Measurements from ENCODE around the gene ACVR1C. TPM values are rescaled to one million over a fixed set of nuclear protein-coding genes. Genes with fewer than 3 reads are reported as not detected.

Gene ACVR1C
- total and polyA plus RNA-seq, 2 of the 4 experiments (the other 2 are of a cell fraction), result 0.07 to 0.18 TPM

GRCh38 chr2:157476953-157477709 lies 151.5 kb downstream of the ACVR1C start:
- dilution Hi-C loops (cut with HindIII; ENCODE audit: low sequenced_read_pairs, unreplicated experiment) (no loop called here), in situ Hi-C loops (cut with MboI; ENCODE audit: low sequenced_read_pairs) (loop anchor here (25.0 kb wide), 1 partner anchor 285 kb away; no protein-coding TSS in a partner anchor), intact Hi-C loops (cut with micrococcal nuclease) (no loop called here)
- H2BK15ac ChIP-seq (ENCODE audit: low read depth, low read length), result no peak overlapping the region
- H4K20me1 ChIP-seq (ENCODE audit: insufficient read depth, low read length), result no peaks in the 10 kb centered on the region
- no peak overlapping the region for H2AK5ac ChIP-seq (ENCODE audit: low read depth, low read length)
- TF ChIP-seq CHD1 (IDR thresholded peaks at IDR 0.05; ENCODE audit: low read depth, low read length) (no peak), POLR2A (IDR thresholded peaks at IDR 0.05; ENCODE audit: low read depth, low read length) (no peak), CEBPB (IDR thresholded peaks at IDR 0.05; ENCODE audit: low read depth, low read length) (peak; percentile 56), CTCF (conservative IDR thresholded peaks at IDR 0.05; ENCODE audit: low read depth, low read length) (no peak), FOS (IDR thresholded peaks at IDR 0.05; ENCODE audit: low read depth, low read length) (no peak)
- no peak overlapping the region for H4K8ac ChIP-seq (ENCODE audit: low read depth in 2 of 2, low read length in 2 of 2)
- ATAC-seq (ENCODE audit: low read depth), result no peak
- H2BK120ac ChIP-seq (ENCODE audit: low read depth, low read length), result no peak overlapping the region
- no peaks in the 10 kb centered on the region for H3K4me1 ChIP-seq (ENCODE audit: control insufficient read depth, insufficient read depth, low read length)
- no peak overlapping the region for H2BK5ac ChIP-seq (ENCODE audit: low read depth, low read length, poor library complexity, severe bottlenecking)
- H2BK20ac ChIP-seq (ENCODE audit: low read depth, low read length), result no peak overlapping the region
- ChIA-PET POLR2A (ENCODE audit: unreplicated experiment) (no interaction called here), CTCF (interaction anchor here (0.6 kb wide), 1 partner anchor 15 kb away, joined by 3 read pairs; no protein-coding TSS in a partner anchor)
- no peak overlapping the region for H3K23ac ChIP-seq (ENCODE audit: low read depth, low read length)
- no peaks in the 10 kb centered on the region for H3K9me3 ChIP-seq (ENCODE audit: control insufficient read depth, insufficient read depth, low read length)
- no peak overlapping the region for H3K4me2 ChIP-seq (ENCODE audit: low read depth, low read length)
- H3K79me1 ChIP-seq (ENCODE audit: low read depth in 1 of 2, low read length in 2 of 2), result no peaks in the 10 kb centered on the region
- H3K36me3 ChIP-seq (ENCODE audit: control insufficient read depth, insufficient read depth, low read length), result no peaks in the 10 kb centered on the region
- H2AFZ ChIP-seq (replicated peaks; ENCODE audit: low read length, poor library complexity), result no peak overlapping the region
- no TSS peak for BruUV-seq (replicated peaks)
- no peak overlapping the region for H3K4me3 ChIP-seq (ENCODE audit: insufficient read depth, low read depth, low read length)
- H2AK9ac ChIP-seq (replicated peaks; ENCODE audit: low read depth, low read length, poor library complexity), result no peak overlapping the region
- peak; percentile 8 for DNase-seq
- no peaks in the 10 kb centered on the region for H3K9me1 ChIP-seq (ENCODE audit: insufficient read depth, low read length)
- H3K56ac ChIP-seq (ENCODE audit: extremely low read depth, insufficient read depth, low read length), result no peak overlapping the region
- no peak overlapping the region for H4K5ac ChIP-seq (ENCODE audit: low read depth, low read length)
- no peak overlapping the region for H3K27ac ChIP-seq (ENCODE audit: insufficient read depth, low read length)
- H3K14ac ChIP-seq (replicated peaks; ENCODE audit: low read depth, low read length), result no peak overlapping the region
- H4K91ac ChIP-seq (ENCODE audit: insufficient read depth, low read depth, low read length), result no peak overlapping the region
- no peak overlapping the region for H3K9ac ChIP-seq (ENCODE audit: low read depth, low read length)
- no peak overlapping the region for H3K4ac ChIP-seq (ENCODE audit: low read depth, low read length)
- no peaks in the 10 kb centered on the region for H3K27me3 ChIP-seq (ENCODE audit: control insufficient read depth, insufficient read depth, low read length)
- no peak overlapping the region for H3K18ac ChIP-seq (ENCODE audit: low read depth, low read length)

Other genes with a start within 250 kb of the ACVR1C start
- not detected in 2 replicates for gene CYTIP, start 184.8 kb downstream of the ACVR1C start, total RNA-seq (2012; rRNA removed)
- not detected in 2 replicates for gene CYTIP, start 184.8 kb downstream of the ACVR1C start, polyA plus RNA-seq (2012; rRNA removed)
- 21.1 and 24.2 TPM in 2 replicates for gene ACVR1, start 247.5 kb upstream of the ACVR1C start, total RNA-seq (2012; rRNA removed)
- gene ACVR1, start 247.5 kb upstream of the ACVR1C start, polyA plus RNA-seq (2012; rRNA removed), result 32.0 and 40.8 TPM in 2 replicates

Measured in IMR-90 (cell line).